CD4-positive, alpha-beta T cell treated with Interleukin-17A for 4 hours (primary cell): ENCODE measurements around the gene NYAP1.
"Not testable (repeated sequence)": the region's sequence is repeated elsewhere in the genome, so short reads cannot be mapped to it uniquely, and the experiment has no call there.

Source experiments
- DNase-seq: peaks from one replicate; pipeline ENCODE4 v3.0.0-alpha.2; 2020; ENCODE audit warnings: mixed read lengths

The NYAP1 gene

GRCh38 chr7:100483722-100484672 lies at the start of gene NYAP1:
Gene NYAP1, plus strand, starts transcription at chr7:100483927. Its CDS starts 1,385 bp downstream, at chr7:100485312.
- DNase-seq, result peak; percentile 90

DNA sequence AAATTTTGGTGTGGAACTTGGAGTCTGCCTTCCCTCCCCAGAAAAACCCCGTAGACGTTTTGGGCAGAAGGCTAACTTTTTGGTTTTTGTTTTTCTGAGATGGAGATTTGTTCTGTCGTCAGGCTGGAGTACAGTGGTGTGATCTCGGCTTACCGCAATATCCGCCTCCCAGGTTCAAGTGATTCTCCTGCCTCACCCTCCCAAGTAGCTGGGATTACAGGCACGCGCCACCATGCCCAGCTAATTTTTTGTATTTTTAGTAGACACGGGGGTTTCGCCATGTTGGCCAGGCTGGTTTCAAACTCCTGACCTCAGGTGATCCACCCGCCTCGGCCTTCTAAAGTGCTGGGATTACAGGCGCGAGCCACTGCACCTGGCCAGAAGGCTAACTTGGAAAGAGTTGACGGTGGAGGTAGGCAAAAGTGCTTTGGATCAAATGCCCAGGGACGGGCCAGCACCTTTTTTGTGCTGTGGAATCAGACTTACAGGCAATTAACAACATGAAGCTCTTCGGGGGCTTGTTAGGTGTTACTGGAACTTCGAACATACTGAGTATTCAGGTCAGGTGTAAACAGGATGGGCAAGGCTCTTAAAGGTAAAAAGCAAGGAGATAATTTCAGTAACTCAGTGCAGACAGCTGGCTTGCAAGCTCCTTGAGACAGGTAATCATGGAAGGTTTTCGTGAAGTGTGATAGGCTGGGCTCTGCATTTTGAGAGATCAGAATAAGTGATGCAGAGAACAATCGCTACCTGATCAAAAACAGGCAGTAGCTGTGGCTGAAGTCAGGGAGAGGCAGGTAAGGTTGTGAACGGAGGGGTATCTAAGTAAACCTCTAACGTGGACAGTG lies 49.2 kb upstream of the NYAP1 start:
- no peak for DNase-seq

- peak; percentile 71 for DNase-seq
These were observed 48.1 kb upstream of the NYAP1 start for GRCh38 chr7:100435401-100436304.

GRCh38 chr7:100437150-100438100 lies 46.3 kb upstream of the NYAP1 start:
- DNase-seq, result no peak

DNA sequence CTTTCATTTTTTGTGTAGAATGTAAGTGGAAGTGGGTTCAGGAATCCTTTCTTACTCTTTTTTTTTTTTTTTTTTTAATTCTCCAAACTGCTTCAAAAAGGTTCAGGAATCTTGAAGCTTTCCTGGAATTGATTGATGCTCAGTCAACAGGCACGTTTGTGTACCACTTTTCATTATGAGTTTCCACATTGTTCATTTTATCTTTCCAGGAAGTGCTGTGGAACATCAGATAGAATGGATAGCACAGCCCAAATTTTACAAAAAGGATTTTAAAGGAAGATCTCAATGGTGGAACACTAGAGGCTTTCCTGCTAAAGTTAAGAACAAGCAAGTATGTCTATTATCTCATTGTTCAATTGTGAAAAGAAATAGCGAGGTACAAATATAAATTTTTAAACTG lies 45.6 kb upstream of the NYAP1 start:
- DNase-seq, result no peak

DNA sequence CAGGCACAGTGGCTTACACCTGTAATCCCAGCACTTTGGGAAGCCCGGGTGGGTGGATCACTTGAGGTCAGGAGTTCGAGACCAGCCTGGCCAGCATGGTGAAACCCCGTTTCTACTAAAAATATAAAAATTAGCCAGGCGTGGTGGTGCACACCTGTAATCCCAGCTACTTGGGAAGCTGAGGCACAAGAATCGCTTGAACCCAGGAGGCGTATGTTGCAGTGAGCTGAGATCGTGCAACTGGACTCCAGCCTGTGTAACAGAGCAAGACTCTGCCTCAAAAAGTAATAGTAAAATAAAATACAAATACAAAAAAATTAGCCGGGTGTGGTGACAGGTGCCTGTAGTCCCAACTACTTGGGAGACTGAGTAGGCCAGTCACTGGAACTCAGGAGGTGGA lies 45.0 kb upstream of the NYAP1 start:
- DNase-seq, result not testable (repeated sequence)

GRCh38 chr7:100439244-100439643 lies 44.5 kb upstream of the NYAP1 start:
- not testable (repeated sequence) for DNase-seq

- DNase-seq, result no peak
These were observed 41.8 kb upstream of the NYAP1 start for GRCh38 chr7:100441641-100442535.

- no peak for DNase-seq
These were observed 40.5 kb upstream of the NYAP1 start for GRCh38 chr7:100443096-100443840.

DNA sequence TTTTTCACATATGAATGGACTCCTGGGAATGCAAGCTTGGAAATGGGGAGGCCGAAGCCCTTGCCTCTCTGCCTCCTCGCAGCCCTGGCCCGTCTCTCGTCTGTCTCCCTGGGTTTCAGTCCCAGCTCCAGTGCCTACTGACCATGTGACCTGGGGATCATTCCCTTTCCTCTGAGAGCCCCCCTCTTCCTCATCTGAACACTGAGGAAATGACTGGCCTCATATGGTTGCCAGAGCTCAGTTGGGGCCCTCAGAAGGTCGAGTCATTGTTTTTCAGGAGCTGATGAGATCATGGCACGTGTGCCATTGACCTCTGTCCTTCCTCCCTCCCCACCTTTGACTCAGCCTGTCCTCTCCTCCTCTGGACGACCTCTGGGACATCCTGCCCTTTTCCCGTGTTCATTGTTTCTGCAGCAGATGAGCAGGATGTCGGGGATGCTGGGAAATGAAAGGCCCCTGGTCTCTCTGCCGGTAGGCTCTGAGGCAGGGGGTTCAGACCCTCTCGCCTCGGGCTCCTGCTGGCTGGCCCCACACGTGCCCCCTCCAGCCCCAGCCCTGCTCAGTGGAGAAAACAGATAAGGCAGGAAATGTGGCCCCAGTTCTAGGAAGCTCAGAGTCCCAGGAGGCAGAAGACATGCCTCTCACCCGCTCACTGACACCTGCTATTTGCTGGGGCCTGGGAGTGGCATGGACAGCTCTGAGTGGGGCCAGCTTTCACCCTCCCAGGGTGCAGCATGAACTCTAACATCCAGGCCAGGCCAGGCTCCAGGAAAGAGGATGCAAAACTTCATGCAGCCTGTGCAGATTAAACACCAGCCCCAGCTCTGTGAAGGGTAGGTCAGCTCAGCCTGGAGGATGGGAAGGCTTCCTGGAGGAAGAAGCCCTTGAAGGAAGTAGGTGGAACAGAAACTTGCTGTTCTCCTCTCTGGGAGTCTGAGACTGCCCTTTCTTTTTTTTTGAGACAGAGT lies 39.1 kb upstream of the NYAP1 start:
- DNase-seq, result no peak

GRCh38 chr7:100446040-100446439 lies 37.7 kb upstream of the NYAP1 start:
- no peak for DNase-seq

- not testable (repeated sequence) for DNase-seq
These were observed 36.4 kb upstream of the NYAP1 start for GRCh38 chr7:100447363-100447762.

DNA sequence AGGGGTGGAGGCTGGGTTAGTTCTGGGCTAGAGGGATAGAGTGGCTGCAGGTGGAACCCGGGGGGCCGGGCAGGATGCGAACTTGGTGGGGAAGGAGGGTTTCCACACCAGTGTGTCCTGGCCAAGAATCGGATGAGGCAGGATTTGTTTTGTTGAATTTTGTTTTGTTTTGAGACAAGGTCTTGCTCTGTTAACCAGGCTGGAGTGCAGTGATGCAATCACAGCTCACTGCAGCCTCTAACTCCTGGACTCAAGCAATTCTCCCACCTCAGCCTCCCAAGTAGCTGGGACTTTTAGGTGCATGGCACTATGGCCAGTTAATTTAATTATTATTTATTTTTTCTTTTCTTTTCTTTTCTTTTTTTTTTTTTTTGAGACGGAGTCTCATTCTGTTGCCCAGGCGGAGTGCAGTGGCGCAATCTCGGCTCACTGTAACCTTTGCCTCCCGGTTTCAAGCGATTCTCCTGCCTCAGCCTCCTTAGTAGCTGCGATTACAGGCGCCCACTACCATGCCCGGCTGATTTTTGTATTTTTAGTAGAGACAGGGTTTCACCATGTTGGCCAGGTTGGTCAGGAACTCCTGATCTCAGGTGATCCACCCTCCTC lies 34.4 kb upstream of the NYAP1 start:
- no peak for DNase-seq

GRCh38 chr7:100452513-100452912 lies 31.2 kb upstream of the NYAP1 start:
- no peak for DNase-seq

- DNase-seq, result not testable (repeated sequence)
These were observed 29.9 kb upstream of the NYAP1 start for GRCh38 chr7:100453854-100454253.

DNA sequence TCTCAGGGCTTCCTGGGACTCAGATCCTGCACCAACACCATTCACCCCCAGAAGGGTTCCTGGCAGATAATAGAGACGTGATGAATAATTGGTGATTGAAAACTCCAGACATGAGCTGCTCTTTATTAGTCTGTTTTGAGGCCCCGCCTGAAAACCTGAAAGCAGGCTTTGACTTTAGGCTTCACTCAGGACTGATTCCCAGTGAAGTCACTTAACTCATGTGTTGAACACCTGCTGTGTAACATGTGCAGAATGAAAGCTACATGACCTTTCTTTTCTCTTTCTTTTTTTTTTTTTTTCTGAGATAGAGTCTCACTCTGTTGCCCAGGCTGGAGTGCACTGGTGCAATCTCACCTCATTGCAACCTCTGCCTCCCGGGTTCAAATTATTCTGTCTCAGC lies 28.5 kb upstream of the NYAP1 start:
- no peak for DNase-seq

DNA sequence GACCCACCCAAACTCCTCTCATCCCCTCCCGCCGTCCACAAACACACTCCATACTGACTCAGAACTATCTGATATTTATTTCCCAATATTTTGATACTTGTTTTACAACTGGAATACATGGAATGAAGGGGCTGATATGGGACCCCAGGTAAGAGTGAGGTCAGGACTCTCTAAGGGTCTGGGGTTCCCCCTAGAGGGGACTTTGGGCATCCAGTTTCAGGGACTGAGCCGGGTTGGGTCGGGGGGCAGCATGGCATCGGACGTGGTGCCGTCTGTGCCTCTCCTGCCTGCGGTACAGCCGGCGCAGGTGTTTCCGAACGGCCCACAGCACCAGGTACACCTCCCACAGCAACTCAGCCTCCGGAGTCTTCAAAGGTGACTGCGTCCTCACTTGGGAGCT lies 27.2 kb upstream of the NYAP1 start:
- no peak for DNase-seq

DNA sequence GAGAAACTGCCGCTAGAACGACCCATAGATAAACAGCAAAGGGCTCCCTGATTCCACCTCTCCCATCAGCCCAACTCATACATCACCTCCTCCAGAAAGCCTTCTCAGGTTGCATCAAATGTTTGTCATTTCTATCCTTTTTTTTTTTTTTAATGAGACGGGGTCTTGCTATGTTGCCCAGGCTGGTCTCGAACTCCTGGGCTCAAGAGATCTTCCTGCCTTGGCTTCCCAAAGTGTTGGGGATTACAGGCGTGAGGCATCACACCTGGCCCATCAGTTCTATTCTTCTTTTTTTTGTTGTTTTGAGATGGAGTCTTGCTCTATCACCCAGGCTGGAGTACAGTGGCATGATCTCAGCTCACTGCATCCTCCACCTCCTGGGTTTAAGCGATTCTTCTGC lies 26.7 kb upstream of the NYAP1 start:
- DNase-seq, result no peak
